ENCODE measurements around the gene C11orf68.
A peak's percentile ranks its signal among the peaks of the same experiment; 100 is the strongest.

Gene C11orf68

GRCh38 chr11:65879617-65880016 lies 39.2 kb downstream of the C11orf68 start, which contains the start of gene CTSW:
Gene CTSW (plus strand): TSS chr11:65879837. CDS start chr11:65879855, 18 bp downstream.
- Histone ChIP-seq H3K4me3 (ENCODE audit: low read depth, low read length) (no peak within 1 kb of the TSS), H3K27me3 (no peaks in the 10 kb centered on the region), H3K9me3 (no peaks in the 10 kb centered on the region), H3K36me3 (peaks cover 20% of the 10 kb centered on the region), H3K4me1 (no peaks in the 10 kb centered on the region)
- TF ChIP-seq CTCF (IDR thresholded peaks at IDR 0.05; ENCODE audit: low read depth, low read length): no peak
- no peak for DNase-seq

GRCh38 chr11:65873318-65874156 lies 45.3 kb downstream of the C11orf68 start:
- Histone ChIP-seq H3K36me3 (no peaks in the 10 kb centered on the region), H3K4me1 (peaks cover 13% of the 10 kb centered on the region), H3K9me3 (no peaks in the 10 kb centered on the region), H3K27me3 (no peaks in the 10 kb centered on the region), H3K4me3 (ENCODE audit: low read depth, low read length) (peak overlapping the region; percentile 59)
- no peak for TF ChIP-seq CTCF (IDR thresholded peaks at IDR 0.05; ENCODE audit: low read depth, low read length)
- peak; percentile 98 for DNase-seq

- peaks cover 13% of the 10 kb centered on the region for H3K4me1 ChIP-seq
- no peak for DNase-seq
- no peaks in the 10 kb centered on the region for H3K9me3 ChIP-seq
- H3K27me3 ChIP-seq: no peaks in the 10 kb centered on the region
- no peaks in the 10 kb centered on the region for H3K36me3 ChIP-seq
- H3K4me3 ChIP-seq (ENCODE audit: low read depth, low read length): peak within 1 kb of the TSS; percentile 59
- TF ChIP-seq CTCF (IDR thresholded peaks at IDR 0.05; ENCODE audit: low read depth, low read length): no peak
Observed at GRCh38 chr11:65872586-65873317, 46.1 kb downstream of the C11orf68 start, which contains the start of gene EFEMP2. Gene EFEMP2 (minus strand): TSS chr11:65872800. CDS start chr11:65872354, 446 bp downstream.

GRCh38 chr11:65871811-65872548 lies 46.9 kb downstream of the C11orf68 start:
- Histone ChIP-seq H3K9me3 (no peaks in the 10 kb centered on the region), H3K36me3 (no peaks in the 10 kb centered on the region), H3K4me3 (ENCODE audit: low read depth, low read length) (peak overlapping the region; percentile 8; the same call in 1 of the 2 replicates), H3K27me3 (no peaks in the 10 kb centered on the region), H3K4me1 (peaks cover 13% of the 10 kb centered on the region)
- DNase-seq: no peak
- TF ChIP-seq CTCF (IDR thresholded peaks at IDR 0.05; ENCODE audit: low read depth, low read length): no peak

- no peak overlapping the region for H3K4me3 ChIP-seq (ENCODE audit: low read depth, low read length)
- H3K27me3 ChIP-seq: no peaks in the 10 kb centered on the region
- no peaks in the 10 kb centered on the region for H3K9me3 ChIP-seq
- peaks cover 13% of the 10 kb centered on the region for H3K4me1 ChIP-seq
- DNase-seq: peak; percentile 86
- H3K36me3 ChIP-seq: no peaks in the 10 kb centered on the region
- TF ChIP-seq CTCF (IDR thresholded peaks at IDR 0.05; ENCODE audit: low read depth, low read length): no peak
Observed at GRCh38 chr11:65870706-65871681, 47.9 kb downstream of the C11orf68 start.
